Ovary (tissue), 9 donors: ENCODE measurements around the gene SEMA3C. TPM values are rescaled to one million over a fixed set of nuclear protein-coding genes. Genes with fewer than 3 reads are reported as not detected.

ENCODE experiments used
- DNase-seq, 5 donors: peaks; one replicate each; pipeline ENCODE4 v3.0.0-alpha.2; 2019 to 2020
- H3K27ac ChIP-seq, 2 donors: fragments of 200-600 bp; one replicate each; pipeline versions ENCODE4 v1.5.1 to v1.8.0; 2019 to 2022
- H3K27me3 ChIP-seq: fragments of 200-600 bp; one replicate; pipeline ENCODE4 v1.8.0; 2022
- H3K36me3 ChIP-seq: fragments of 200-600 bp; sonication (generic); one replicate; pipeline ENCODE4 v1.5.1; 2019
- H3K4me1 ChIP-seq: one replicate; pipeline ENCODE4 v1.8.1; 2013; ENCODE audit warnings: mild to moderate bottlenecking, moderate library complexity; ENCODE audit not compliant: insufficient read depth
- H3K4me3 ChIP-seq: fragments of 200-600 bp; sonication (generic); one replicate; pipeline ENCODE4 v1.5.1; 2017
- H3K9me3 ChIP-seq, 2 donors: fragments of 200-600 bp in 1 of 2; sonication (generic) in 1 of 2; one replicate each; pipeline versions ENCODE4 v1.5.1 to v1.8.1; 2013 to 2019; ENCODE audit warnings: mild to moderate bottlenecking in 1 of 2, moderate library complexity in 1 of 2
- EP300 ChIP-seq: sonication (generic); formaldehyde crosslinking; IDR thresholded peaks from one replicate; pipeline ENCODE4 v1.6.1; 2017; ENCODE audit warnings: antibody characterized with exemption
- POLR2A ChIP-seq: fragments of 450-650 bp; IDR thresholded peaks from one replicate; pipeline ENCODE4 v1.6.1; 2017; ENCODE audit warnings: antibody characterized with exemption, mild to moderate bottlenecking, moderate library complexity
- WGBS, 3 donors: extraction: QIAGEN DNeasy Blood & Tissue Kit in 1 of 3; methylation state at CpG; one replicate each; pipeline versions ENCODE4 v1.1.5 to v1.1.7; 2013 to 2017; 5-methylcytosine and 5-hydroxymethylcytosine counted together
- intact Hi-C, 4 donors: fragments of 100-400 bp; cut with DNase I; formaldehyde crosslinking; loops; one replicate each; pipeline versions ENCODE4 v1.11.0 to v1.15.1; 2022 to 2023
- polyA plus RNA-seq, 2 donors: library from polyadenylated mRNA; stranded (reverse); fragments of 200-250 nt in 1 of 2; fragments of 350-450 nt in 1 of 2; fragmentation: Illumina TruSeq in 1 of 2; extraction: RNeasy Lipid Tissue Mini Kit (QIAGEN cat#74804) in 1 of 2; gene quantifications; one replicate each; pipeline ENCODE4 v1.2.3, GENCODE V29; 2013 to 2014
- total RNA-seq, 7 donors: library from RNA; depleted of rRNA in 2 of 7; stranded (reverse); fragments of >200 nt in 2 of 7; fragmentation: NEBNext Ultra II Directional in 3 of 7; extraction: Animal tissue kit (Norgen Biotek cat#: 25700) in 3 of 7; gene quantifications; one replicate each; pipeline versions ENCODE4 v1.1.0 to v1.2.4, GENCODE V29; 2016 to 2023
- TF ChIP-seq, protein P1 (sequence below), 3 donors: fragments of 450-650 bp in 2 of 3; fragments of 200-600 bp in 1 of 3; IDR thresholded peaks; one replicate each; pipeline versions ENCODE4 v1.5.1 to v1.8.0; 2016 to 2022; ENCODE audit warnings: antibody characterized with exemption in 3 of 3, mild to moderate bottlenecking in 1 of 3
- donor health status: DM: no; HTN: no; CAD: no; lungs with moderate emphysema.
- donor health status: DM: no; HTN: no; CAD: no.
- donor health status: Bipolar disorder and iron deficiency.
- donor health status: DM: yes; HTN: yes; CAD: no.
- donor health status: DM: no; HTN: no; CAD: no.
- donor health status: DM: yes; HTN: yes; CAD: no.

Gene SEMA3C
- total and polyA plus RNA-seq, 9 donors = 20.1 to 91.9 (median 53.5) TPM

- H3K27me3 ChIP-seq = no peaks in the 10 kb centered on the region
- WGBS, 3 donors = 96 to 97% (median 96%) methylated on average over 3 of the region's 3 CpGs
- TF ChIP-seq, protein P1, sequence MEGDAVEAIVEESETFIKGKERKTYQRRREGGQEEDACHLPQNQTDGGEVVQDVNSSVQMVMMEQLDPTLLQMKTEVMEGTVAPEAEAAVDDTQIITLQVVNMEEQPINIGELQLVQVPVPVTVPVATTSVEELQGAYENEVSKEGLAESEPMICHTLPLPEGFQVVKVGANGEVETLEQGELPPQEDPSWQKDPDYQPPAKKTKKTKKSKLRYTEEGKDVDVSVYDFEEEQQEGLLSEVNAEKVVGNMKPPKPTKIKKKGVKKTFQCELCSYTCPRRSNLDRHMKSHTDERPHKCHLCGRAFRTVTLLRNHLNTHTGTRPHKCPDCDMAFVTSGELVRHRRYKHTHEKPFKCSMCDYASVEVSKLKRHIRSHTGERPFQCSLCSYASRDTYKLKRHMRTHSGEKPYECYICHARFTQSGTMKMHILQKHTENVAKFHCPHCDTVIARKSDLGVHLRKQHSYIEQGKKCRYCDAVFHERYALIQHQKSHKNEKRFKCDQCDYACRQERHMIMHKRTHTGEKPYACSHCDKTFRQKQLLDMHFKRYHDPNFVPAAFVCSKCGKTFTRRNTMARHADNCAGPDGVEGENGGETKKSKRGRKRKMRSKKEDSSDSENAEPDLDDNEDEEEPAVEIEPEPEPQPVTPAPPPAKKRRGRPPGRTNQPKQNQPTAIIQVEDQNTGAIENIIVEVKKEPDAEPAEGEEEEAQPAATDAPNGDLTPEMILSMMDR (IDR thresholded peaks at IDR 0.05) = no peak
- TF ChIP-seq EP300 = no peak
- TF ChIP-seq POLR2A = no peak
- intact Hi-C loops = no loop called here
- no peak for DNase-seq
- no peak overlapping the region for H3K27ac ChIP-seq
- H3K9me3 ChIP-seq = no peaks in the 10 kb centered on the region
- H3K36me3 ChIP-seq = no peaks in the 10 kb centered on the region
- no peak overlapping the region for H3K4me3 ChIP-seq
- H3K4me1 ChIP-seq = no peaks in the 10 kb centered on the region
These were observed 95.8 kb downstream of the SEMA3C start for GRCh38 chr7:80823057-80823456.

GRCh38 chr7:80821771-80822319 lies 97.0 kb downstream of the SEMA3C start:
- no peaks in the 10 kb centered on the region for H3K9me3 ChIP-seq
- TF ChIP-seq POLR2A (no peak), EP300 (no peak)
- TF ChIP-seq, protein P1 (IDR thresholded peaks at IDR 0.05) = no peak
- no peak overlapping the region for H3K27ac ChIP-seq
- no peaks in the 10 kb centered on the region for H3K4me1 ChIP-seq
- intact Hi-C loops = no loop called here
- DNase-seq = no peak
- H3K27me3 ChIP-seq = no peaks in the 10 kb centered on the region
- 84 to 93% (median 85%) methylated on average over 3 of the region's 3 CpGs for WGBS, 3 donors
- no peak overlapping the region for H3K4me3 ChIP-seq
- H3K36me3 ChIP-seq = no peaks in the 10 kb centered on the region

GRCh38 chr7:80819503-80819902 lies 99.3 kb downstream of the SEMA3C start:
- TF ChIP-seq POLR2A = no peak
- TF ChIP-seq, protein P1 (IDR thresholded peaks at IDR 0.05) = no peak
- no peak for TF ChIP-seq EP300

DNA sequence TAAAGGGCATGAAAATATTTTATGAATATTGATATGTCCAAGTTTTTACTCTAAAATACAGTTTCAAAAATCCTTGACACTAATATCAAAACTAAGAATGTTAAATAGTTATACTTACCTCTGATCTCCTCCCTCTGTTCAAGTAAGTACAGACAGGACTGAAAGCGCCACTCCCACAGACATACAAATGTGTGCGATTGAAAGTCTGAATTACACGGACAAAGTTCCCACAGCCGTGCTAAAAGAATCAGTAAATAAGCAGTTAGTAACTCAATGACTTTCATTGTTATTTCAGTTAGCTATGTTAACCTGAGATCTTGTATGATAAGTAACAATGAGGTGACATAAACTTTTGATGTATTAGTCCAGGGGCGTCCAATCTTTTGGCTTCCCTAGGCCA lies 100.7 kb downstream of the SEMA3C start:
- no peaks in the 10 kb centered on the region for H3K36me3 ChIP-seq
- H3K27ac ChIP-seq = no peak overlapping the region
- TF ChIP-seq POLR2A = no peak
- TF ChIP-seq EP300 = no peak
- TF ChIP-seq, protein P1 (IDR thresholded peaks at IDR 0.05) = no peak
- no peak overlapping the region for H3K4me3 ChIP-seq
- no peak for DNase-seq
- WGBS, 3 donors = 78 to 88% (median 81%) methylated on average over 5 of the region's 5 CpGs
- no peaks in the 10 kb centered on the region for H3K9me3 ChIP-seq
- intact Hi-C loops = no loop called here
- no peaks in the 10 kb centered on the region for H3K27me3 ChIP-seq
- H3K4me1 ChIP-seq = no peaks in the 10 kb centered on the region

More at GRCh38 chr7:80819503-80819902, 99.3 kb downstream of the SEMA3C start:
- no peaks in the 10 kb centered on the region for H3K9me3 ChIP-seq
- no peaks in the 10 kb centered on the region for H3K36me3 ChIP-seq
- intact Hi-C loops = no loop called here
- no peaks in the 10 kb centered on the region for H3K27me3 ChIP-seq
- no peak overlapping the region for H3K4me3 ChIP-seq
- no peak overlapping the region for H3K27ac ChIP-seq
- H3K4me1 ChIP-seq = no peaks in the 10 kb centered on the region
- DNase-seq = no peak
